GM12878 (cell line): ENCODE results near the gene CTSW. TPM values are rescaled to one million over a fixed set of nuclear protein-coding genes. Genes with fewer than 3 reads are reported as not detected.
A peak's percentile ranks its signal among the peaks of the same experiment; 100 is the strongest.

Experiments
- BACH1 ChIP-seq: fragments of 450-650 bp; IDR thresholded peaks from 2 replicates; pipeline ENCODE4 v1.6.1; 2017; ENCODE audit warnings: mild to moderate bottlenecking, borderline replicate concordance
- E4F1 ChIP-seq: fragments of 450-650 bp; IDR thresholded peaks from 2 replicates; pipeline ENCODE4 v1.6.1; 2018; ENCODE audit warnings: borderline replicate concordance, mild to moderate bottlenecking; ENCODE audit not compliant: partially characterized antibody
- EZH2 ChIP-seq: IDR thresholded peaks from 2 replicates; pipeline ENCODE4 v1.6.1; 2012; ENCODE audit warnings: low read depth, mild to moderate bottlenecking, control low read depth, inconsistent platforms, low read length, borderline replicate concordance; ENCODE audit not compliant: control insufficient read depth
- GATAD2B ChIP-seq: fragments of 450-650 bp; conservative IDR thresholded peaks from 2 replicates; pipeline ENCODE4 v1.6.1; 2017; ENCODE audit warnings: low read depth, mild to moderate bottlenecking, moderate library complexity
- HCFC1 ChIP-seq: fragments of 150-350 bp; IDR thresholded peaks from 2 replicates; pipeline ENCODE4 v1.6.1; 2014; ENCODE audit warnings: low read length
- HDAC2 ChIP-seq: fragments of 200-600 bp; sonication (generic); IDR thresholded peaks from 2 replicates; pipeline ENCODE4 v1.6.1; 2017
- IKZF2 ChIP-seq, 2 experiments: fragments of 450-650 bp; IDR thresholded peaks; 2 replicates each; pipeline ENCODE4 v1.6.1; 2017; ENCODE audit warnings: mild to moderate bottlenecking in 2 of 2, moderate library complexity in 2 of 2
- IRF4 ChIP-seq: IDR thresholded peaks from 2 replicates; pipeline ENCODE4 v1.6.1; 2011; ENCODE audit warnings: low read depth, low read length
- MEF2A ChIP-seq: IDR thresholded peaks from 2 replicates; pipeline ENCODE4 v1.6.1; 2011; ENCODE audit warnings: low read depth, mild to moderate bottlenecking, low read length, moderate library complexity; ENCODE audit not compliant: insufficient read depth
- NR2C1 ChIP-seq: fragments of 450-650 bp; IDR thresholded peaks from 2 replicates; pipeline ENCODE4 v1.6.1; 2017; ENCODE audit warnings: antibody characterized with exemption, mild to moderate bottlenecking, moderate library complexity
- RAD21 ChIP-seq: IDR thresholded peaks from 2 replicates; pipeline ENCODE4 v1.6.1; 2011; ENCODE audit warnings: mild to moderate bottlenecking, low read depth, low read length, moderate library complexity; ENCODE audit not compliant: insufficient read depth
- RAD51 ChIP-seq: fragments of 450-650 bp; IDR thresholded peaks from 2 replicates; pipeline ENCODE4 v1.6.1; 2016; ENCODE audit warnings: moderate library complexity, mild to moderate bottlenecking, inconsistent platforms
- RB1 ChIP-seq: fragments of 450-650 bp; formaldehyde crosslinking; IDR thresholded peaks from 2 replicates; pipeline ENCODE4 v1.6.1; 2017; ENCODE audit warnings: mild to moderate bottlenecking, borderline replicate concordance
- SMAD1 ChIP-seq: fragments of 450-650 bp; IDR thresholded peaks from 2 replicates; pipeline ENCODE4 v1.6.1; 2018; ENCODE audit warnings: mild to moderate bottlenecking, low read depth; ENCODE audit not compliant: partially characterized antibody
- SRF ChIP-seq, 2 experiments: IDR thresholded peaks; 2 replicates each; pipeline ENCODE4 v1.6.1; 2011; ENCODE audit warnings: low read depth in 2 of 2, low read length in 2 of 2, mild to moderate bottlenecking in 1 of 2, moderate library complexity in 1 of 2
- TBL1XR1 ChIP-seq: IDR thresholded peaks from 2 replicates; pipeline ENCODE4 v1.6.1; 2012; ENCODE audit warnings: low read depth, low read length, improper control_type of control experiment
- TCF12 ChIP-seq: IDR thresholded peaks from 2 replicates; pipeline ENCODE4 v1.6.1; 2011; ENCODE audit warnings: low read depth, mild to moderate bottlenecking, low read length
- ZBTB4 ChIP-seq: fragments of 450-650 bp; formaldehyde crosslinking; IDR thresholded peaks from 2 replicates; pipeline ENCODE4 v1.4.0; 2022; ENCODE audit warnings: mild to moderate bottlenecking, moderate library complexity
- ZNF274 ChIP-seq: IDR thresholded peaks from one replicate; pipeline ENCODE4 v1.8.0; 2011; ENCODE audit not compliant: insufficient read length, insufficient read depth
- polyA plus RNA-seq, 11 experiments: library from polyadenylated mRNA; depleted of rRNA in 4 of 11; unstranded in 6 of 11; stranded (reverse) in 5 of 11; fragments of >200 nt; fragmentation: Nextera tagmentation in 4 of 11; fragmentation: Illumina TruSeq in 1 of 11; extraction: Ambion mirVana in 4 of 11; extraction: Trizol in 1 of 11; gene quantifications; 1 replicate in 1 of 11; 2 replicates in 10 of 11; pipeline versions ENCODE4 v1.2.1 to v1.2.3, GENCODE V29; 2011 to 2016; ENCODE audit warnings: inconsistent platforms in 2 of 11, missing spikeins in 2 of 11, low read depth in 1 of 11
- total RNA-seq, 4 experiments: library from RNA; depleted of rRNA in 3 of 4; stranded (reverse); fragments of >200 nt in 3 of 4; fragmentation: Illumina TruSeq in 1 of 4; extraction: Trizol in 1 of 4; gene quantifications; 2 replicates each; pipeline versions ENCODE4 v1.2.1 to v1.2.3, GENCODE V29; 2013 to 2021
- TF ChIP-seq, protein P1 (sequence below): IDR thresholded peaks from 2 replicates; pipeline ENCODE4 v1.6.1; 2011; ENCODE audit warnings: borderline replicate concordance, low read depth, mild to moderate bottlenecking, moderate library complexity, low read length; ENCODE audit not compliant: insufficient read depth, poor library complexity, severe bottlenecking
- TF ChIP-seq, protein P2 (sequence below): fragments of 450-650 bp; IDR thresholded peaks from 2 replicates; pipeline ENCODE4 v1.6.1; 2016; ENCODE audit warnings: mild to moderate bottlenecking

Gene CTSW
- total and polyA plus RNA-seq, 10 of the 15 experiments (the other 5 are each of a cell fraction or from before 2014, with no cell fraction given): 0.53 to 12.0 (median 1.7) TPM

GRCh38 chr11:65899356-65900124 is 19.9 kb downstream of the CTSW start (continued):
- TF ChIP-seq TBL1XR1 (no peak), IKZF2 (IDR thresholded peaks at IDR 0.05) (no peak; a peak in 1 of 4 replicates), MEF2A (no peak), EZH2 (no peak), SMAD1 (no peak), RAD51 (no peak), NR2C1 (no peak), HDAC2 (no peak), GATAD2B (peak; percentile 93), IRF4 (no peak), TCF12 (no peak; the same call in 1 of the 2 replicates), ZBTB4 (CRISPR knock-in tag) (no peak), HCFC1 (no peak), E4F1 (no peak), RB1 (no peak), ZNF274 (no peak), RAD21 (no peak), SRF (IDR thresholded peaks at IDR 0.05; ENCODE audit: low read depth in 2 of 2, low read length in 2 of 2) (no peak), BACH1 (peak; percentile 99)
- TF ChIP-seq, protein P1, sequence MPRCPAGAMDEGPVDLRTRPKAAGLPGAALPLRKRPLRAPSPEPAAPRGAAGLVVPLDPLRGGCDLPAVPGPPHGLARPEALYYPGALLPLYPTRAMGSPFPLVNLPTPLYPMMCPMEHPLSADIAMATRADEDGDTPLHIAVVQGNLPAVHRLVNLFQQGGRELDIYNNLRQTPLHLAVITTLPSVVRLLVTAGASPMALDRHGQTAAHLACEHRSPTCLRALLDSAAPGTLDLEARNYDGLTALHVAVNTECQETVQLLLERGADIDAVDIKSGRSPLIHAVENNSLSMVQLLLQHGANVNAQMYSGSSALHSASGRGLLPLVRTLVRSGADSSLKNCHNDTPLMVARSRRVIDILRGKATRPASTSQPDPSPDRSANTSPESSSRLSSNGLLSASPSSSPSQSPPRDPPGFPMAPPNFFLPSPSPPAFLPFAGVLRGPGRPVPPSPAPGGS: no peak
- TF ChIP-seq, protein P2, sequence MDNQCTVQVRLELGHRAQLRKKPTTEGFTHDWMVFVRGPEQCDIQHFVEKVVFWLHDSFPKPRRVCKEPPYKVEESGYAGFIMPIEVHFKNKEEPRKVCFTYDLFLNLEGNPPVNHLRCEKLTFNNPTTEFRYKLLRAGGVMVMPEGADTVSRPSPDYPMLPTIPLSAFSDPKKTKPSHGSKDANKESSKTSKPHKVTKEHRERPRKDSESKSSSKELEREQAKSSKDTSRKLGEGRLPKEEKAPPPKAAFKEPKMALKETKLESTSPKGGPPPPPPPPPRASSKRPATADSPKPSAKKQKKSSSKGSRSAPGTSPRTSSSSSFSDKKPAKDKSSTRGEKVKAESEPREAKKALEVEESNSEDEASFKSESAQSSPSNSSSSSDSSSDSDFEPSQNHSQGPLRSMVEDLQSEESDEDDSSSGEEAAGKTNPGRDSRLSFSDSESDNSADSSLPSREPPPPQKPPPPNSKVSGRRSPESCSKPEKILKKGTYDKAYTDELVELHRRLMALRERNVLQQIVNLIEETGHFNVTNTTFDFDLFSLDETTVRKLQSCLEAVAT: no peak
